Caco-2 (cell line): ENCODE measurements around the gene HOXA2. TPM values are rescaled to one million over a fixed set of nuclear protein-coding genes. Genes with fewer than 3 reads are reported as not detected.
A peak's percentile ranks its signal among the peaks of the same experiment; 100 is the strongest.

Source experiments
- BruUV-seq: library from RNA; stranded (reverse); fragments of 400-500 nt; replicated peaks from 2 replicates; lab custom pipeline; 2021; lab: Mats Ljungman, UMichigan
- CTCF ChIA-PET: fragments of 300-600 bp; sonication (Branson Sonifier 250); formaldehyde crosslinking; loops from one replicate; lab custom pipeline; 2022; ENCODE audit warnings: antibody characterized with exemption; lab: Charles Lee
- POLR2A ChIA-PET: fragments of 300-600 bp; sonication (Branson Sonifier 250); formaldehyde crosslinking; loops from one replicate; lab custom pipeline; 2022; ENCODE audit warnings: antibody characterized with exemption; lab: Charles Lee
- DNase-seq, 2 experiments: peaks; one replicate each; pipeline versions ENCODE4 v3.0.0 to v3.0.0-alpha.2; 2020 to 2022
- H3K27me3 ChIP-seq: replicated peaks from 2 replicates; pipeline ENCODE4 v1.6.0; 2011; ENCODE audit warnings: low read length; ENCODE audit not compliant: control insufficient read depth, insufficient read depth
- H3K36me3 ChIP-seq: 2 replicates; pipeline ENCODE4 v1.5.1; 2011; ENCODE audit warnings: low read length; ENCODE audit not compliant: control insufficient read depth, insufficient read depth
- H3K4me1 ChIP-seq: fragments of 250-450 bp; sonication (Bioruptor Pico); 2 replicates; pipeline ENCODE4 v1.5.1; 2020; ENCODE audit warnings: mild to moderate bottlenecking
- H3K4me3 ChIP-seq: 2 replicates; pipeline ENCODE4 v1.5.1; 2011; ENCODE audit warnings: low read depth, mild to moderate bottlenecking, control low read depth, low read length
- H3K9me3 ChIP-seq: fragments of 250-450 bp; sonication (Bioruptor Pico); 2 replicates; pipeline ENCODE4 v1.5.1; 2020; ENCODE audit warnings: mild to moderate bottlenecking, moderate library complexity
- H3K27ac Mint-ChIP-seq: one replicate; pipeline ENCODE4 v1.8.0; 2022; ENCODE audit warnings: mixed read lengths; ENCODE audit not compliant: unreplicated experiment
- H3K27me3 Mint-ChIP-seq: one replicate; pipeline ENCODE4 v1.8.0; 2022; ENCODE audit warnings: mixed read lengths; ENCODE audit not compliant: insufficient read depth, unreplicated experiment
- H3K36me3 Mint-ChIP-seq: one replicate; pipeline ENCODE4 v1.8.0; 2022; ENCODE audit warnings: mild to moderate bottlenecking, mixed read lengths; ENCODE audit not compliant: insufficient read depth, unreplicated experiment
- H3K4me1 Mint-ChIP-seq: one replicate; pipeline ENCODE4 v1.8.0; 2022; ENCODE audit warnings: low read depth, mixed read lengths; ENCODE audit not compliant: unreplicated experiment
- H3K4me3 Mint-ChIP-seq: one replicate; pipeline ENCODE4 v1.8.0; 2022; ENCODE audit warnings: mild to moderate bottlenecking, moderate library complexity, mixed read lengths; ENCODE audit not compliant: unreplicated experiment
- H3K9me3 Mint-ChIP-seq: one replicate; pipeline ENCODE4 v1.8.0; 2022; ENCODE audit warnings: mixed read lengths; ENCODE audit not compliant: unreplicated experiment
- intact Hi-C: fragments of 100-400 bp; cut with micrococcal nuclease; formaldehyde crosslinking; loops from one replicate; pipeline ENCODE4 v1.10.0; 2022; ENCODE audit not compliant: unreplicated experiment
- total RNA-seq: library from RNA; stranded (reverse); gene quantifications from 2 replicates; pipeline ENCODE4 v1.2.3, GENCODE V29; 2022
- TF ChIP-seq, protein P1 (sequence below), 2 experiments: fragments of 200-600 bp in 1 of 2; IDR thresholded peaks; 1 replicate in 1 of 2; 2 replicates in 1 of 2; pipeline versions ENCODE4 v1.5.1 to v1.8.0; 2011 to 2022; ENCODE audit warnings: antibody characterized with exemption in 1 of 2, control low read depth in 1 of 2, inconsistent platforms in 1 of 2, low read depth in 1 of 2, low read length in 1 of 2, mild to moderate bottlenecking in 1 of 2, moderate library complexity in 1 of 2; ENCODE audit not compliant: insufficient read depth in 1 of 2, severe bottlenecking in 1 of 2, unreplicated experiment in 1 of 2

HOXA2 gene
- total RNA-seq, 1 experiment from 2014 or later, result 1.5 TPM

DNA sequence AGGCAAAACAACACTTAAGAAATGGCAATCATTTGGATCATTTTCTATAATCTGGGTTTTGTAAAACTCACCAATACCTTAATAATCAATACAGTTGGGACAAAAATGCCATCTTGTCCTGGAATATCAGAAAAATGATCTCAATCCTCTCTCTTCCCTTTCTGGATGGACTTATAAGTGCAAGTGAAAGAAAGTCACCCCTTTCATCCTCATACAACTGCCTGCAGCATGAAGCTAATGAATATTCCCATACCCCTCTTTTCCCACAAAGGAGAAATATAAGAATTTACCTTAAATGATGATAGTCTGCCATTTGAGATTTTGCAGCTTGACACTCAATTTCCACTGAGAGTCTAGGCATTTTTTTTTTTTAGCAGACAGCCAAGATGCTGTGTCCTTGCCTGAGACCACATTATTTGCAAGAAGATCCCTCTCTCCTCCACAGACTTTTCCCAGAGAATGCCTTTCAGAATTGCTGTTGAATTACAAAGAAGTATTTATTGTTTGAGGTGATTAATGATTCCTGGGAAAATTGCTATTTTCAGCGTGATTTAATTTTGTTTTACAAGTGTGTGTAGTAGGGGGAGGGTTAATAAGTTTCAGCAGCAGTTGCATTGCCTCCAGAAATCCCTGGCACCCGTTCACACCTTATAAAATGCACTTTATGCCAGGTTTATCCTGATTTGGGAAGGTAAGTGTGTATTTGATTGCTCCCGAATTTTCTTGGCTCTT lies 24.3 kb upstream of the HOXA2 start:
- H3K9me3 Mint-ChIP-seq, result no peaks in the 10 kb centered on the region
- no peaks in the 10 kb centered on the region for H3K27me3 Mint-ChIP-seq
- H3K36me3 ChIP-seq, result no peaks in the 10 kb centered on the region
- ChIA-PET POLR2A (no interaction called here), CTCF (interaction anchor here (0.6 kb wide), 1 partner anchor 137 kb away, joined by 3 read pairs; no protein-coding TSS in a partner anchor)
- intact Hi-C loops, result no loop called here
- H3K9me3 ChIP-seq, result no peaks in the 10 kb centered on the region
- H3K36me3 Mint-ChIP-seq, result peaks cover 28% of the 10 kb centered on the region
- H3K4me1 ChIP-seq, result peaks cover 35% of the 10 kb centered on the region
- no TSS peak for BruUV-seq
- no peak for DNase-seq
- TF ChIP-seq, protein P1, sequence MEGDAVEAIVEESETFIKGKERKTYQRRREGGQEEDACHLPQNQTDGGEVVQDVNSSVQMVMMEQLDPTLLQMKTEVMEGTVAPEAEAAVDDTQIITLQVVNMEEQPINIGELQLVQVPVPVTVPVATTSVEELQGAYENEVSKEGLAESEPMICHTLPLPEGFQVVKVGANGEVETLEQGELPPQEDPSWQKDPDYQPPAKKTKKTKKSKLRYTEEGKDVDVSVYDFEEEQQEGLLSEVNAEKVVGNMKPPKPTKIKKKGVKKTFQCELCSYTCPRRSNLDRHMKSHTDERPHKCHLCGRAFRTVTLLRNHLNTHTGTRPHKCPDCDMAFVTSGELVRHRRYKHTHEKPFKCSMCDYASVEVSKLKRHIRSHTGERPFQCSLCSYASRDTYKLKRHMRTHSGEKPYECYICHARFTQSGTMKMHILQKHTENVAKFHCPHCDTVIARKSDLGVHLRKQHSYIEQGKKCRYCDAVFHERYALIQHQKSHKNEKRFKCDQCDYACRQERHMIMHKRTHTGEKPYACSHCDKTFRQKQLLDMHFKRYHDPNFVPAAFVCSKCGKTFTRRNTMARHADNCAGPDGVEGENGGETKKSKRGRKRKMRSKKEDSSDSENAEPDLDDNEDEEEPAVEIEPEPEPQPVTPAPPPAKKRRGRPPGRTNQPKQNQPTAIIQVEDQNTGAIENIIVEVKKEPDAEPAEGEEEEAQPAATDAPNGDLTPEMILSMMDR (IDR thresholded peaks at IDR 0.05; ENCODE audit: insufficient read depth in 1 of 2, low read depth in 1 of 2, low read length in 1 of 2, severe bottlenecking in 1 of 2, unreplicated experiment in 1 of 2), result no peak
- no peak overlapping the region for H3K4me3 ChIP-seq
- peaks cover 32% of the 10 kb centered on the region for H3K4me1 Mint-ChIP-seq
- H3K4me3 Mint-ChIP-seq, result no peak overlapping the region
- H3K27ac Mint-ChIP-seq, result no peak overlapping the region
- no peaks in the 10 kb centered on the region for H3K27me3 ChIP-seq

DNA sequence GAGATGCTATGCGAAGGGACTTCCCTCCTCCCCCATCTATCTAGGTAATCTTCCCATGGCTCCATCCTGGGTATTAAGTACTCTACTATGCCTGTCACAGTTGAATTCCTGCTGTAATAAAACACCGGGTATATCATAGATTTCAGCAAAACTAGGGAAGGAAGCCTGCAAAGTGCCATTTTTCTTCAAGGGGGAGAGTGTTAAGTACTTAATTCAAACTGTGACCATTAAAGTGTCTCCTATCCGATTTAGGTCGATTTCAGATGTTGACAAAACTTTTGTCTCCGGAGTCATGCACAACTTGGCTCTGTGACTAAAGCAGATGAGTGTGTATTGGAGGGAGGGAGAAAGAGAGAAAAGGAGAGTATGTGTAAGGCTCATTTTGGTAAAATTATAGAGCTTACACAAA lies 23.5 kb upstream of the HOXA2 start:
- no peaks in the 10 kb centered on the region for H3K9me3 Mint-ChIP-seq
- Histone ChIP-seq H3K27me3 (no peaks in the 10 kb centered on the region), H3K9me3 (no peaks in the 10 kb centered on the region), H3K4me1 (peaks cover 39% of the 10 kb centered on the region), H3K4me3 (no peak overlapping the region), H3K36me3 (no peaks in the 10 kb centered on the region)
- TF ChIP-seq, protein P1 (IDR thresholded peaks at IDR 0.05; ENCODE audit: insufficient read depth in 1 of 2, low read depth in 1 of 2, low read length in 1 of 2, severe bottlenecking in 1 of 2, unreplicated experiment in 1 of 2), result no peak
- peaks cover 32% of the 10 kb centered on the region for H3K4me1 Mint-ChIP-seq
- no TSS peak for BruUV-seq
- peaks cover 29% of the 10 kb centered on the region for H3K36me3 Mint-ChIP-seq
- no peak overlapping the region for H3K4me3 Mint-ChIP-seq
- intact Hi-C loops, result no loop called here
- no peak overlapping the region for H3K27ac Mint-ChIP-seq
- ChIA-PET POLR2A (no interaction called here), CTCF (no interaction called here)
- DNase-seq, result no peak
- H3K27me3 Mint-ChIP-seq, result no peaks in the 10 kb centered on the region

DNA sequence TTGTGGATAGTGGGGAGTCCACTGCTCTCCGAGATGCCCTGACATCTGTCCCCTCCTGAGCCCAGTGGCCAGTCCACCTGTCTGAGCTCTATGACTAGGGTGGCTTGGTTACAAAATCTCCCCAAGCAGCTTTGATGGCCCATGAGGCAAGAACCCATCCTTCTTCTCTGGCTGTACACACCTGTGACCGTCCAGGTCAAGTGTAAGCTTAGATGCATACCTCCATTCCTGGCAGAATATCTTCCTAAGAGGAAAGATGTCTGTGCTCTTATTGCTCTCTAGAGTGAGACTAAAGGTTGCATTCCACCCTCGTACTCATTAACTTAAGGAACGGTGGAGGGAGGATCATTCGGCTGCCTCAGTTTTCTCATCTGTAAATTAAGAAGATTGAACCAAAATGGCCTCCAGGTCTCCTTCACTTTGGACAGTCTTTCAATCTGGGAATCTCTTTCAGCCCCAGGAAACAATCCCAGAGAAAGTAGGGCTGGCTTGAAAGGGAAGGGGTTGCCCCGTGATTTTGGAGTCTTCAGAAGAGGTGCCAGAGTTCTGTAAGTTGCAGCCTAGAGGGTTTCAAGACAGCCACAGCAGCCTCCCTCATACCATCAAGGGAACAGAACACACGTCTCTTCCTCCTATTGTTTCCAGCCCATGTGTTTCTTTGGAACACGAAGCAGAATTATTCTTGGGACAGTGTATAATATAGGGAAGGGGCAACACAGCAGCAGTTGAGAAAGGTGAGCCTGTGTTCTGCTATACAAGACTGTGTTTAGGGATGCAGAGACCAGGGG lies 22.6 kb upstream of the HOXA2 start:
- Histone ChIP-seq H3K36me3 (no peaks in the 10 kb centered on the region), H3K9me3 (no peaks in the 10 kb centered on the region), H3K4me3 (no peak overlapping the region), H3K27me3 (no peaks in the 10 kb centered on the region), H3K4me1 (peaks cover 45% of the 10 kb centered on the region)
- ChIA-PET POLR2A (interaction anchor here (1.1 kb wide), 1 partner anchor 11 kb away, joined by 3 read pairs; no protein-coding TSS in a partner anchor), CTCF (no interaction called here)
- Mint-ChIP-seq H3K4me3 (peak overlapping the region; percentile 92), H3K4me1 (peaks cover 34% of the 10 kb centered on the region), H3K9me3 (no peaks in the 10 kb centered on the region), H3K27ac (peak overlapping the region; percentile 95), H3K27me3 (no peaks in the 10 kb centered on the region), H3K36me3 (peaks cover 29% of the 10 kb centered on the region)
- peak in 1 of 2 experiments; percentile 40 for DNase-seq
- no TSS peak for BruUV-seq
- TF ChIP-seq, protein P1 (IDR thresholded peaks at IDR 0.05; ENCODE audit: insufficient read depth in 1 of 2, low read depth in 1 of 2, low read length in 1 of 2, severe bottlenecking in 1 of 2, unreplicated experiment in 1 of 2), result no peak
- intact Hi-C loops, result loop anchor here (5.0 kb wide), 1 partner anchor 178 kb away; no protein-coding TSS in a partner anchor
